ENCODE data around the gene MARCO.

DNA sequence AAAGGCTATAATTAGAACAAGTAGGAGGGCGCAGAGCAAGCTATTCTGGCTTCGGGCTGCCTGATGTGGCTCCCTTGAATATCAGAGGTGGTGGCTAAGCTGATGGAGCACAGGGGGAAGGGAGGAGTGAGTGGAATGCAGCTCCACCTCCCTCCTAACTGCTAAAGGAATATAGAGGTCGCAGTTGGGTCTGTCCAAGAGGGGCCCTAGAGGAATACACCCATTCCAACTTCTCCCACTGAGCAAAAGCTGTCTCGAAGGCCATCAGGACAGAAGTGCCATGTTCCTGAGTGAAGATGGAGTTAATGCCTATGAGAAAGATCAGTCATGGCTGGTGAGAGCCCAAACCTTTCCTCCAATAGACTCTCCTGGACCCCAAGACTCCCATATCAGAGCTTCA lies 32.8 kb upstream of the MARCO start:
- TF ChIP-seq EZH2 (IDR thresholded peaks at IDR 0.05), result no peak
- TF ChIP-seq POLR2AphosphoS5 (IDR thresholded peaks at IDR 0.05; ENCODE audit: borderline replicate concordance, low read depth, low read length), result no peak

All from SK-N-MC (cell line).